Activated CD4-positive, alpha-beta T cell treated with anti-CD3 and anti-CD28 coated beads for 36 hours (primary cell): ENCODE data around the gene C19orf12. TPM values are rescaled to one million over a fixed set of nuclear protein-coding genes. Genes with fewer than 3 reads are reported as not detected.
A peak's percentile ranks its signal among the peaks of the same experiment; 100 is the strongest.

ENCODE experiments used
- ATAC-seq: fragments of 200-7000 bp; cut with Tn5 transposase; one replicate; pipeline ENCODE4 v1.10.0; 2021; ENCODE audit warnings: mild to moderate bottlenecking, moderate library complexity
- CTCF ChIA-PET: fragments of 350-600 bp; sonication (Branson Sonifier 250); formaldehyde crosslinking; loops from one replicate; lab custom pipeline; 2021; ENCODE audit warnings: antibody characterized with exemption; lab: Charles Lee
- POLR2A ChIA-PET: fragments of 350-600 bp; sonication (Branson Sonifier 250); formaldehyde crosslinking; loops from one replicate; lab custom pipeline; 2021; ENCODE audit warnings: antibody characterized with exemption, inconsistent platforms; lab: Charles Lee
- DNase-seq: peaks from one replicate; pipeline ENCODE4 v3.0.0-alpha.2; 2020
- H3K27ac Mint-ChIP-seq: one replicate; pipeline ENCODE4 v1.8.0; 2021; ENCODE audit warnings: mixed read lengths
- H3K27me3 Mint-ChIP-seq: one replicate; pipeline ENCODE4 v1.8.0; 2021; ENCODE audit warnings: mixed read lengths
- H3K36me3 Mint-ChIP-seq: one replicate; pipeline ENCODE4 v1.8.0; 2021; ENCODE audit warnings: low read depth, mixed read lengths
- H3K4me1 Mint-ChIP-seq: one replicate; pipeline ENCODE4 v1.8.0; 2021; ENCODE audit warnings: mixed read lengths
- H3K4me3 Mint-ChIP-seq: one replicate; pipeline ENCODE4 v1.8.0; 2021; ENCODE audit warnings: mild to moderate bottlenecking, moderate library complexity, mixed read lengths
- H3K9me3 Mint-ChIP-seq: one replicate; pipeline ENCODE4 v1.8.0; 2021; ENCODE audit warnings: low read depth, mixed read lengths
- intact Hi-C, 2 experiments: fragments of 100-400 bp; cut with DNase I in 1 of 2; cut with micrococcal nuclease in 1 of 2; formaldehyde crosslinking; loops; one replicate each; pipeline versions ENCODE4 v1.14.2 to v1.15.1; 2022 to 2024; cut with DNase I, micrococcal nuclease
- total RNA-seq, 2 experiments: library from RNA; stranded (reverse); gene quantifications; one replicate each; pipeline ENCODE4 v1.2.3, GENCODE V29; 2021

C19orf12 gene
- total RNA-seq, 2 experiments from 2014 or later, result 26.7 to 35.7 TPM

- Mint-ChIP-seq H3K36me3 (no peaks in the 10 kb centered on the region), H3K9me3 (no peaks in the 10 kb centered on the region), H3K4me1 (peaks cover 66% of the 10 kb centered on the region), H3K4me3 (no peak overlapping the region), H3K27me3 (no peaks in the 10 kb centered on the region), H3K27ac (no peak overlapping the region)
- intact Hi-C loops, result no loop called here
- no peak for ATAC-seq
- ChIA-PET POLR2A (interaction anchor here (2.2 kb wide), 1 partner anchor 10 kb away, joined by 13 read pairs; no protein-coding TSS in a partner anchor), CTCF (interaction anchor here (0.6 to 2.1 kb wide), 7 partner anchors 8 to 148 kb away, joined by 3 to 18 read pairs (median 6); no protein-coding TSS in a partner anchor)
- DNase-seq, result no peak
Measured at GRCh38 chr19:29682236-29682895, 32.7 kb downstream of the C19orf12 start.

GRCh38 chr19:29681422-29682235 lies 33.4 kb downstream of the C19orf12 start:
- CTCF ChIA-PET, result interaction anchor here (0.7 to 2.1 kb wide), 6 partner anchors 9 to 148 kb away, joined by 3 to 18 read pairs (median 6); no protein-coding TSS in a partner anchor
- H3K27ac Mint-ChIP-seq, result peak overlapping the region; percentile 91
- peaks cover 68% of the 10 kb centered on the region for H3K4me1 Mint-ChIP-seq
- H3K4me3 Mint-ChIP-seq, result peak overlapping the region; percentile 61
- no peak for ATAC-seq
- no peaks in the 10 kb centered on the region for H3K9me3 Mint-ChIP-seq
- intact Hi-C loops, result loop anchor here in 1 of 2 experiments (2.0 kb wide), 1 partner anchor 15 kb away; no protein-coding TSS in a partner anchor
- POLR2A ChIA-PET, result interaction anchor here (2.2 kb wide), 1 partner anchor 9 kb away, joined by 13 read pairs; no protein-coding TSS in a partner anchor
- no peaks in the 10 kb centered on the region for H3K27me3 Mint-ChIP-seq
- peaks cover 3% of the 10 kb centered on the region for H3K36me3 Mint-ChIP-seq
- no peak for DNase-seq

DNA sequence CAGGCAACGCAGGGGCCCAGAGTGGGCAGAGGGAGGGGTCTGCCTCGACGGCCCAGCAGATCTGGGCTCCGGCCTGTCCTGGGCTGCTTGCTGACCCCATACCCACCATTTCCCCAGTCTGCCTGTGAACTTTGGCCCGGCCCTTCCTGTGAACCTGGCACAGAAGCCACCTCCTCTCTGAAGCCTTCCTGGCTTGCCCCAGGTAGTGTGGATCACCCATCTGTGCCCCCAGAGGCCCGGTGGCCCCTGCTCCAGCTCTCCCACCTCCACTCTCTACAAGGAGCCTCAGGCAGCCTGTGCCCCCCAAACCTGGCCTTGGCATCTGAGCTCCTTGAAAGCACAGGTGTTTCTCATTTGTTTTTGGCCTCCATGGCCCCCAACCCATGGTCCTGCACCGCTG lies 34.1 kb downstream of the C19orf12 start:
- H3K36me3 Mint-ChIP-seq, result peaks cover 6% of the 10 kb centered on the region
- no peak for DNase-seq
- POLR2A ChIA-PET, result interaction anchor here (2.2 kb wide), 1 partner anchor 9 kb away, joined by 13 read pairs; no protein-coding TSS in a partner anchor
- peaks cover 70% of the 10 kb centered on the region for H3K4me1 Mint-ChIP-seq
- intact Hi-C loops, result loop anchor here (1.0 to 2.0 kb wide), 3 partner anchors 9 to 16 kb away; partner anchors contain the start of gene PLEKHF1 (in 1 of the 2)
- no peaks in the 10 kb centered on the region for H3K27me3 Mint-ChIP-seq
- no peaks in the 10 kb centered on the region for H3K9me3 Mint-ChIP-seq
- CTCF ChIA-PET, result interaction anchor here (1.8 to 2.1 kb wide), 2 partner anchors 9 kb away, joined by 6 to 18 read pairs; no protein-coding TSS in a partner anchor
- ATAC-seq, result peak; percentile 2
- H3K4me3 Mint-ChIP-seq, result peak overlapping the region; percentile 61
- H3K27ac Mint-ChIP-seq, result peak overlapping the region; percentile 91

- intact Hi-C loops, result loop anchor here (1.0 to 2.0 kb wide), 3 partner anchors 8 to 15 kb away; partner anchors contain the start of gene PLEKHF1 (in 1 of the 2)
- ATAC-seq, result peak; percentile 91
- Mint-ChIP-seq H3K27ac (peak overlapping the region; percentile 91), H3K9me3 (no peaks in the 10 kb centered on the region), H3K4me3 (peak overlapping the region; percentile 61), H3K4me1 (peaks cover 75% of the 10 kb centered on the region), H3K36me3 (peaks cover 9% of the 10 kb centered on the region), H3K27me3 (no peaks in the 10 kb centered on the region)
- CTCF ChIA-PET, result interaction anchor here (0.6 to 4.2 kb wide), 4 partner anchors 9 to 84 kb away, joined by 4 to 21 read pairs (median 12); no protein-coding TSS in a partner anchor
- DNase-seq, result peak; percentile 92
- POLR2A ChIA-PET, result interaction anchor here (2.2 kb wide), 1 partner anchor 8 kb away, joined by 13 read pairs; no protein-coding TSS in a partner anchor
Measured at GRCh38 chr19:29680447-29680846, 34.6 kb downstream of the C19orf12 start.

DNA sequence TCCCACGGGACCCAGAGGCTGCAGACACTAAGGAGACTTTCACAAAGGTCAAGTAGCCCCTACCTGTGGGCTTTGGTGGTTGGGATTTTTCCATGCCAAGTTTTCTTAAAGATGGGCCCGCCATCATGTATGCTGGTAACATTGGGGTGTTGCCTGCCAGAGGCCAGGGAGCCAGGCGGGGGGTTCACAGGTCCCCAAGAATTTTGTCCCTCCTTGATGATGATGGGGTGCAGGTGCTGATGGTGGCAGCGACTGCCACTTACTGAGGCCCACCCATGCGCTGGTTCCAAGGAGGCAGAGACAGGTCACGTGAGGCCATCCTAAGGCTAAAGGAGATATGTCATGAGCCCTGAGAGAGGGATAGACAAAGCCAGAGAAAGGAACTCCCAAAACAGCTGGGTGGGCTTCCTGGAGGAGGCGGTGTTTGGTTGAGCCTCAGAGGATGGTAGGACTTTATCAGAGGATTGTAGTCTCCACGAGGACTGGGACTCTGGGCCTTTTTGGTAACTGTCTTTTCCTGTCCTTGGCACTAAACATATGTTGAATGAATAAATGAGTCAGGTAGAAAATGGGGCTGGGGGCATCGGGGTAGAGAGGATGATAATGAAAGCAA lies 35.4 kb downstream of the C19orf12 start:
- H3K9me3 Mint-ChIP-seq, result no peaks in the 10 kb centered on the region
- ATAC-seq (no peak), DNase-seq (peak; percentile 23)
- peak overlapping the region; percentile 91 for H3K27ac Mint-ChIP-seq
- peaks cover 76% of the 10 kb centered on the region for H3K4me1 Mint-ChIP-seq
- no peaks in the 10 kb centered on the region for H3K27me3 Mint-ChIP-seq
- intact Hi-C loops, result loop anchor here (1.0 to 2.0 kb wide), 3 partner anchors 7 to 14 kb away; partner anchors contain the start of gene PLEKHF1 (in 1 of the 2)
- peaks cover 10% of the 10 kb centered on the region for H3K36me3 Mint-ChIP-seq
- CTCF ChIA-PET, result interaction anchor here (0.5 to 4.2 kb wide), 3 partner anchors 12 to 83 kb away, joined by 3 to 21 read pairs (median 4); no protein-coding TSS in a partner anchor
- POLR2A ChIA-PET, result no interaction called here
- peak overlapping the region; percentile 22 for H3K4me3 Mint-ChIP-seq

DNA sequence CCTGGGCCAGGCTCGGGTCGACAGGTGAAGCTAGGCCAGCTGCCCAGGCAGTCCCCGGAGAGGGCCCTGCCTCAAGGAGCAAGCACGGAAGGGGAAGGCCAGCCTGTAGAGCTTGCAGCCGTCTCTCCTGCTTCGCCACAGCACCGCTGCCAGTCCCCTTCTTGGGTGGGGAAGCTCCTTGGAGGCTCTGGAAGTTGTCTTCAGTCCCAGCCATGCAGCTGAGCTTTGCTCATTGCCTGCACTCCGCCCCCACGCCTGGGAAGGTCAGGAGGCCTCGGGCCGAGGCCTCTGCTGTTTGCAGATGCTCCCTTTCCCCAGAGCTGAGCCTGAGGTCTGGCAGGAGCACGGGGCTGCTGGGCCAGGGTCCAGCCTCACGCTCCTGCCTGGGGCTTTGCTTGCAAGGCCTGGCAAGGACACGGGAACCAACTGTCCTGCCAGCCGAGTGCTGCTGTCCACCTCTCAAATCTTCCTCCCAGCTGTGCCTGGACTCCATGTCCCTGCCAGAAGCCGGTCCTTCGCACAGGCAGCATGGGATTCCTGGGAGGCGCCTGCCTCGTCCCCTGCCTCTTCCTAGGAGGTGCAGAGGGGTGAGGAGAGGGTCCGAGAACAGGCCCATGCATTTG lies 36.5 kb downstream of the C19orf12 start:
- H3K36me3 Mint-ChIP-seq, result peaks cover 15% of the 10 kb centered on the region
- H3K9me3 Mint-ChIP-seq, result no peaks in the 10 kb centered on the region
- ChIA-PET POLR2A (interaction anchor here (1.1 kb wide), 1 partner anchor 36 kb away, joined by 3 read pairs; the partner anchor contains the start of gene C19orf12), CTCF (interaction anchor here (0.6 to 4.2 kb wide), 4 partner anchors 7 to 67 kb away, joined by 4 to 21 read pairs (median 12); no protein-coding TSS in a partner anchor)
- H3K4me1 Mint-ChIP-seq, result peaks cover 80% of the 10 kb centered on the region
- intact Hi-C loops, result no loop called here
- no peak for ATAC-seq
- no peak overlapping the region for H3K27ac Mint-ChIP-seq
- H3K4me3 Mint-ChIP-seq, result no peak overlapping the region
- peak; percentile 24 for DNase-seq
- H3K27me3 Mint-ChIP-seq, result no peaks in the 10 kb centered on the region

DNA sequence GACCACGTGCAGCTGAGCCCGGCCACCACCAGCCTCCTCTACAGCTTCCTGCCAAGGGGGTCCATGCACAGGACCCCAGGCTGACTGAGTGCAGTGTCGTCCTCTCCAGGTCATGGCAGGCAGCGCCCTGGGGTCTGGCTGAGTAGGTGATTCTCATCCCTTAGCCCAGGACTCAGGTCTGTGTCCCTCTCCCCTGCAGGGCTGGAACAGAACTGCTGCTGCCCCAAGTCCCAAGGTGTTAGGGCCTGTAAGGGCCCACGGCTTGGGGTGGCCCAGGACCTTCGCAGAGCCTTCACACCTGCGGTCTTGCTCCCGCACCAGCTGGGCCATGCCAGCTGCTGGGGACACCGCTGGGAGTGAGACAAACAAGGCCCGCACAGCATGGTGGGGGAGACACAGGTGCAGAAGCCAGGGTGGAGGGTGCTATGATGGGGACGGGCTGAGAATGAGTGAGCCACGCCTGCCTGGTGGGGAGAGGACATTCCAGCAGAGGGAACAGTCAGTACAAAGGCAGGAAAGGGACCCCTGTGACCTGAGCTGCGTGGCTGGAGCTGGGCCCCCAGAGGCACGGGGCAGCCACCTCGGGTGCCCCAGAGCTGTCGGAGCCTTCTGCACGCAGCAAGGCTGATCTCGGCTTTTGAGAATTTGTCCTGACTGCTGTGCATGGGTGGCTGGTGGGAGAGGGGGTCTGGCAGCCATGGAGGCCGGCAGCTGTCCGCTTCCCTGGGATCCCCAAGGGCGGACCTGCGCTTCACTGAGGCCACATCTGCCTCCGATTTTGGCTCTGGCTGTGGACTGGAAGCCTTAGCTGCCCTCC lies 37.9 kb downstream of the C19orf12 start:
- no peak for ATAC-seq
- ChIA-PET POLR2A (interaction anchor here (0.5 kb wide), 1 partner anchor 9 kb away, joined by 11 read pairs; no protein-coding TSS in a partner anchor), CTCF (interaction anchor here (0.7 to 4.2 kb wide), 7 partner anchors 10 to 102 kb away, joined by 3 to 21 read pairs (median 3); no protein-coding TSS in a partner anchor)
- no peaks in the 10 kb centered on the region for H3K9me3 Mint-ChIP-seq
- H3K36me3 Mint-ChIP-seq, result peaks cover 25% of the 10 kb centered on the region
- DNase-seq, result peak; percentile 27
- no peaks in the 10 kb centered on the region for H3K27me3 Mint-ChIP-seq
- H3K4me3 Mint-ChIP-seq, result no peak overlapping the region
- peaks cover 85% of the 10 kb centered on the region for H3K4me1 Mint-ChIP-seq
- intact Hi-C loops, result no loop called here
- peak overlapping the region; percentile 84 for H3K27ac Mint-ChIP-seq

GRCh38 chr19:29676586-29676985 lies 38.5 kb downstream of the C19orf12 start:
- ATAC-seq (no peak), DNase-seq (no peak)
- no peak overlapping the region for H3K4me3 Mint-ChIP-seq
- H3K36me3 Mint-ChIP-seq, result peaks cover 28% of the 10 kb centered on the region
- no peaks in the 10 kb centered on the region for H3K9me3 Mint-ChIP-seq
- intact Hi-C loops, result no loop called here
- peaks cover 85% of the 10 kb centered on the region for H3K4me1 Mint-ChIP-seq
- no peaks in the 10 kb centered on the region for H3K27me3 Mint-ChIP-seq
- ChIA-PET POLR2A (interaction anchor here (0.5 kb wide), 1 partner anchor 10 kb away, joined by 11 read pairs; no protein-coding TSS in a partner anchor), CTCF (interaction anchor here (0.7 to 4.2 kb wide), 4 partner anchors 9 to 102 kb away, joined by 3 to 21 read pairs (median 12); no protein-coding TSS in a partner anchor)
- H3K27ac Mint-ChIP-seq, result peak overlapping the region; percentile 84

DNA sequence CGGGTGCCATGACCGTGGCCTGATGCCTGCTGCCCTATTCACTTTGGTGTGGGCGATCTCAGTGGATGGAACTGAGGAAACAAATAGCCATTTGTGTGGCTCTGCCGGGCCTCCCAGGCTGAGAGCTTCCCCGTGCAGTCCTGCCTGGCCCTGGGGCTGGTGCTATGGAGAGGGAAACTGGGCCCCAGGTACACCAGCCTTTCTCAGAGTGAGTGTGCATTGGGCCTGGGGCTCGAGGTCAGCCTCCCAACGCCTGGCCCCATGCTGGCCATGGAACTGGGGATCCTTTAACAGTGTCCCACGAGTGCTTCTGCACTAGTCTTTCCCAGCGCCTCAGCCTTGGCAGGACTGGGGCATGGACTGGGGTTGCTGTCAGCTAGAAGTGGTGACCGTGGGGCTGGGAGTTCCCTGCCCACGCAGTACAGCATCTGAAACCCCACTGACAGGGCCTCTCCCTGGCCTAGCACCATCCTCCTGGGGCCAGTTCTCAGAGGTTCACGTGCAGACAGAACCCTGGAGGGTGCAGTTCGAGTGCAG lies 39.3 kb downstream of the C19orf12 start:
- peaks cover 36% of the 10 kb centered on the region for H3K36me3 Mint-ChIP-seq
- peak overlapping the region; percentile 84 for H3K27ac Mint-ChIP-seq
- H3K27me3 Mint-ChIP-seq, result no peaks in the 10 kb centered on the region
- no peaks in the 10 kb centered on the region for H3K9me3 Mint-ChIP-seq
- ATAC-seq (no peak), DNase-seq (peak; percentile 14)
- CTCF ChIA-PET, result interaction anchor here (0.6 to 2.6 kb wide), 2 partner anchors 13 to 64 kb away, joined by 3 to 20 read pairs; no protein-coding TSS in a partner anchor
- H3K4me3 Mint-ChIP-seq, result no peak overlapping the region
- intact Hi-C loops, result no loop called here
- peaks cover 85% of the 10 kb centered on the region for H3K4me1 Mint-ChIP-seq
- POLR2A ChIA-PET, result no interaction called here
